Neural cell (in vitro differentiated cells): Measurements from ENCODE around the gene MLEC.

Experiments
- EZH2 ChIP-seq: fragments of 200-600, 300-800 bp; shearing (Covaris generic), sonication (generic); IDR thresholded peaks from 2 replicates; pipeline ENCODE4 v1.6.1; 2014; ENCODE audit warnings: antibody characterized with exemption, low read length, borderline replicate concordance, mild to moderate bottlenecking; ENCODE audit not compliant: insufficient read depth, poor library complexity, severe bottlenecking
- SMC3 ChIP-seq: fragments of 450-650 bp; conservative IDR thresholded peaks from 2 replicates; pipeline ENCODE4 v1.6.1; 2014; ENCODE audit warnings: antibody characterized with exemption, mild to moderate bottlenecking, moderate library complexity; ENCODE audit not compliant: poor library complexity
- TF ChIP-seq, protein P1 (sequence below): fragments of 450-650 bp; IDR thresholded peaks from 2 replicates; pipeline ENCODE4 v1.5.1; 2014; ENCODE audit warnings: antibody characterized with exemption, mild to moderate bottlenecking, moderate library complexity; ENCODE audit not compliant: poor library complexity, severe bottlenecking

DNA sequence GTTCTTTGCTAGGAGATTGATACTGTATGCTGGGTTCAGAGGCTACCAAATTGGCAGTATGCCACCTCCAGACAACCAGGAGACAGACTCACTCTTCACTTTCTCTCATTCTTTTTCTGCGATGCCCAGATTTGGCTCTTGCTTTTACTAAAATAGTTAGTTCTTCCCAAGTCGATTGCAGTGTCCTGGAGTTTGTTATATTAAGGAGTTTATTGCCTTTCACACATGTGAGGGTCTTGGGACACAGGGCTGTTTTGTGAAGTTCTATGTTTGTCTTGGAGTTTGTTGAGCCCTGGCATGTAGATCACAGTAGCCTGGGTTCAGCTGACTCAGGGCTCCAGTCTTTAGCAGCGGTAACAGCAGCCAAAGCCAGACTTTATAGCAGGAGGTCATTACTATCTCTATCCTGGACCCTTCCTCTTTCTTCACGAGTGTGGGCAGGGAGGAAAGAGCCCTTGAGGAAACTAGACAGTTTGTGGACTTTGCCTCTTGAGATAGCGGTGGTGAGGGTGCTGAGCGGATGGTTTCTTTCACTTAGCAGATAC is 1.6 kb downstream of the MLEC start:
- TF ChIP-seq, protein P1, sequence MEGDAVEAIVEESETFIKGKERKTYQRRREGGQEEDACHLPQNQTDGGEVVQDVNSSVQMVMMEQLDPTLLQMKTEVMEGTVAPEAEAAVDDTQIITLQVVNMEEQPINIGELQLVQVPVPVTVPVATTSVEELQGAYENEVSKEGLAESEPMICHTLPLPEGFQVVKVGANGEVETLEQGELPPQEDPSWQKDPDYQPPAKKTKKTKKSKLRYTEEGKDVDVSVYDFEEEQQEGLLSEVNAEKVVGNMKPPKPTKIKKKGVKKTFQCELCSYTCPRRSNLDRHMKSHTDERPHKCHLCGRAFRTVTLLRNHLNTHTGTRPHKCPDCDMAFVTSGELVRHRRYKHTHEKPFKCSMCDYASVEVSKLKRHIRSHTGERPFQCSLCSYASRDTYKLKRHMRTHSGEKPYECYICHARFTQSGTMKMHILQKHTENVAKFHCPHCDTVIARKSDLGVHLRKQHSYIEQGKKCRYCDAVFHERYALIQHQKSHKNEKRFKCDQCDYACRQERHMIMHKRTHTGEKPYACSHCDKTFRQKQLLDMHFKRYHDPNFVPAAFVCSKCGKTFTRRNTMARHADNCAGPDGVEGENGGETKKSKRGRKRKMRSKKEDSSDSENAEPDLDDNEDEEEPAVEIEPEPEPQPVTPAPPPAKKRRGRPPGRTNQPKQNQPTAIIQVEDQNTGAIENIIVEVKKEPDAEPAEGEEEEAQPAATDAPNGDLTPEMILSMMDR = no peak
- TF ChIP-seq SMC3 = no peak
- no peak for TF ChIP-seq EZH2
